ENCODE measurements around the gene FAM76A. TPM values are rescaled to one million over a fixed set of nuclear protein-coding genes. Genes with fewer than 3 reads are reported as not detected.

FAM76A gene
- total RNA-seq, 1 donor from 2014 or later, result 18.0 TPM

GRCh38 chr1:27778056-27778455 lies 52.3 kb downstream of the FAM76A start:
- Histone ChIP-seq H3K27ac (no peak overlapping the region), H3K27me3 (ENCODE audit: low read depth) (no peaks in the 10 kb centered on the region), H3K9me3 (no peaks in the 10 kb centered on the region), H3K4me1 (peaks cover 70% of the 10 kb centered on the region), H3K4me3 (no peak overlapping the region), H3K36me3 (peaks cover 27% of the 10 kb centered on the region)
- no peak for DNase-seq
- intact Hi-C loops (cut with DNase I), result no loop called here
- no peak for TF ChIP-seq CTCF (IDR thresholded peaks at IDR 0.05)
- peak in 1 of 2 donors; percentile 51 for ATAC-seq

GRCh38 chr1:27779122-27779521 lies 53.4 kb downstream of the FAM76A start:
- Histone ChIP-seq H3K4me3 (no peak overlapping the region), H3K4me1 (peaks cover 77% of the 10 kb centered on the region), H3K27ac (peak overlapping the region; percentile 33), H3K9me3 (no peaks in the 10 kb centered on the region), H3K27me3 (ENCODE audit: low read depth) (no peaks in the 10 kb centered on the region), H3K36me3 (peaks cover 27% of the 10 kb centered on the region)
- intact Hi-C loops (cut with DNase I), result no loop called here
- ATAC-seq (peak in 1 of 2 donors; percentile 22), DNase-seq (no peak)
- no peak for TF ChIP-seq CTCF (IDR thresholded peaks at IDR 0.05)

GRCh38 chr1:27782950-27783349 lies 57.2 kb downstream of the FAM76A start:
- DNase-seq, result no peak
- Histone ChIP-seq H3K27ac (peak overlapping the region; percentile 28), H3K4me1 (peaks cover 82% of the 10 kb centered on the region), H3K36me3 (peaks cover 17% of the 10 kb centered on the region), H3K9me3 (no peaks in the 10 kb centered on the region), H3K27me3 (ENCODE audit: low read depth) (no peaks in the 10 kb centered on the region), H3K4me3 (no peak overlapping the region)
- no peak for ATAC-seq
- TF ChIP-seq CTCF (IDR thresholded peaks at IDR 0.05), result no peak
- intact Hi-C loops (cut with DNase I), result no loop called here

- H3K4me1 ChIP-seq, result peaks cover 83% of the 10 kb centered on the region
- H3K27ac ChIP-seq, result peak overlapping the region; percentile 26
- ATAC-seq (no peak), DNase-seq (no peak)
- no peak overlapping the region for H3K4me3 ChIP-seq
- H3K9me3 ChIP-seq, result no peaks in the 10 kb centered on the region
- TF ChIP-seq CTCF (IDR thresholded peaks at IDR 0.05), result no peak
- intact Hi-C loops (cut with DNase I), result no loop called here
- peaks cover 16% of the 10 kb centered on the region for H3K36me3 ChIP-seq
- no peaks in the 10 kb centered on the region for H3K27me3 ChIP-seq (ENCODE audit: low read depth)
Observed at GRCh38 chr1:27784700-27785099, 58.9 kb downstream of the FAM76A start.

- H3K4me1 ChIP-seq, result peaks cover 88% of the 10 kb centered on the region
- H3K9me3 ChIP-seq, result no peaks in the 10 kb centered on the region
- peak overlapping the region; percentile 79 for H3K27ac ChIP-seq
- TF ChIP-seq CTCF (IDR thresholded peaks at IDR 0.05), result no peak
- no peaks in the 10 kb centered on the region for H3K27me3 ChIP-seq (ENCODE audit: low read depth)
- intact Hi-C loops (cut with DNase I), result no loop called here
- H3K4me3 ChIP-seq, result no peak overlapping the region
- H3K36me3 ChIP-seq, result peaks cover 20% of the 10 kb centered on the region
- no peak for DNase-seq
- ATAC-seq, result peak; percentile 92 to 94
Observed at GRCh38 chr1:27785781-27786455, 60.2 kb downstream of the FAM76A start.
